ENCODE measurements around the gene GPR156.

GRCh38 chr3:120130656-120131055 is 154.4 kb downstream of the GPR156 start:
- TF ChIP-seq ZNF132 (tag by site-specific recombination; IDR thresholded peaks at IDR 0.05; ENCODE audit: borderline replicate concordance) (no peak), ZSCAN30 (tag by site-specific recombination; IDR thresholded peaks at IDR 0.05) (no peak), CTCF (tag by site-specific recombination; IDR thresholded peaks at IDR 0.05) (no peak), ZNF121 (tag by site-specific recombination; IDR thresholded peaks at IDR 0.05) (no peak), ZBTB21 (tag by site-specific recombination; IDR thresholded peaks at IDR 0.05) (no peak), INSM2 (tag by site-specific recombination; IDR thresholded peaks at IDR 0.05) (no peak)
- TF ChIP-seq, protein P1, sequence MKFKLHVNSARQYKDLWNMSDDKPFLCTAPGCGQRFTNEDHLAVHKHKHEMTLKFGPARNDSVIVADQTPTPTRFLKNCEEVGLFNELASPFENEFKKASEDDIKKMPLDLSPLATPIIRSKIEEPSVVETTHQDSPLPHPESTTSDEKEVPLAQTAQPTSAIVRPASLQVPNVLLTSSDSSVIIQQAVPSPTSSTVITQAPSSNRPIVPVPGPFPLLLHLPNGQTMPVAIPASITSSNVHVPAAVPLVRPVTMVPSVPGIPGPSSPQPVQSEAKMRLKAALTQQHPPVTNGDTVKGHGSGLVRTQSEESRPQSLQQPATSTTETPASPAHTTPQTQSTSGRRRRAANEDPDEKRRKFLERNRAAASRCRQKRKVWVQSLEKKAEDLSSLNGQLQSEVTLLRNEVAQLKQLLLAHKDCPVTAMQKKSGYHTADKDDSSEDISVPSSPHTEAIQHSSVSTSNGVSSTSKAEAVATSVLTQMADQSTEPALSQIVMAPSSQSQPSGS (tag by site-specific recombination; IDR thresholded peaks at IDR 0.05; ENCODE audit: low read depth): no peak
